ENCODE measurements around the gene CDCA5.

DNA sequence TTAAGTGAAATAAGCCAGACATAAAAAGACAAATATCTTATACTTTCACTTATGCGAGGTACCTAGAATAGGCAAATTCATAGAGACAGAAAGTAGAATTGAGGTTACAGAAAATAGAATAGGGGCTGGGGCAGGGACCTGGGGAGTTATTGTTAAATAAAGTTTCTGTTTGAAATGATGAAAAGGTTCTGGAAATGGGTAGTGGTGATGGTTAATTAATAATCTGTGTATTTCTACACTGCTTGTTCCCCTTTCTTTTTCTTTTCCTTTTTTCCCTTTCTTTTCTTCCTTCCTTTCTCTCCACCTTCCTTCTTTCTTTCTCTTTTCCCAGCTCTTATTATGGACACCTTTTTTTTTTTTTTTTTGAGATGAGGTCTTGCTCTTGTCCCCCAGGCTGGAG, 28.3 kb downstream of the CDCA5 start:
- TF ChIP-seq, protein P1, sequence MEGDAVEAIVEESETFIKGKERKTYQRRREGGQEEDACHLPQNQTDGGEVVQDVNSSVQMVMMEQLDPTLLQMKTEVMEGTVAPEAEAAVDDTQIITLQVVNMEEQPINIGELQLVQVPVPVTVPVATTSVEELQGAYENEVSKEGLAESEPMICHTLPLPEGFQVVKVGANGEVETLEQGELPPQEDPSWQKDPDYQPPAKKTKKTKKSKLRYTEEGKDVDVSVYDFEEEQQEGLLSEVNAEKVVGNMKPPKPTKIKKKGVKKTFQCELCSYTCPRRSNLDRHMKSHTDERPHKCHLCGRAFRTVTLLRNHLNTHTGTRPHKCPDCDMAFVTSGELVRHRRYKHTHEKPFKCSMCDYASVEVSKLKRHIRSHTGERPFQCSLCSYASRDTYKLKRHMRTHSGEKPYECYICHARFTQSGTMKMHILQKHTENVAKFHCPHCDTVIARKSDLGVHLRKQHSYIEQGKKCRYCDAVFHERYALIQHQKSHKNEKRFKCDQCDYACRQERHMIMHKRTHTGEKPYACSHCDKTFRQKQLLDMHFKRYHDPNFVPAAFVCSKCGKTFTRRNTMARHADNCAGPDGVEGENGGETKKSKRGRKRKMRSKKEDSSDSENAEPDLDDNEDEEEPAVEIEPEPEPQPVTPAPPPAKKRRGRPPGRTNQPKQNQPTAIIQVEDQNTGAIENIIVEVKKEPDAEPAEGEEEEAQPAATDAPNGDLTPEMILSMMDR (IDR thresholded peaks at IDR 0.05) = no peak
- TF ChIP-seq POLR2A (IDR thresholded peaks at IDR 0.05) = no peak
